GM18867 (cell line): ENCODE data around the gene MTREX.

Experiments used
- ATAC-seq: cut with Tn5 transposase; IDR thresholded peaks from one replicate; pipeline ENCODE4 v1.9.1; 2021; ENCODE audit warnings: mild to moderate bottlenecking, moderate library complexity; ENCODE audit not compliant: unreplicated experiment

MTREX gene

GRCh38 chr5:55377810-55378209 is 70.0 kb downstream of the MTREX start:
- no peak for ATAC-seq

- no peak for ATAC-seq
These were observed 75.5 kb downstream of the MTREX start for GRCh38 chr5:55383254-55383653.

- no peak for ATAC-seq
These were observed 76.3 kb downstream of the MTREX start for GRCh38 chr5:55384072-55384471.

GRCh38 chr5:55385227-55385626 is 77.4 kb downstream of the MTREX start:
- no peak for ATAC-seq

- ATAC-seq, result no peak
These were observed 78.1 kb downstream of the MTREX start for GRCh38 chr5:55385846-55386245.

- ATAC-seq, result no peak
These were observed 78.6 kb downstream of the MTREX start for GRCh38 chr5:55386356-55386755.

- ATAC-seq, result no peak
These were observed 80.1 kb downstream of the MTREX start for GRCh38 chr5:55387865-55388264.

- ATAC-seq, result no peak
These were observed 83.9 kb downstream of the MTREX start for GRCh38 chr5:55391707-55392106.

- ATAC-seq, result no peak
These were observed 84.9 kb downstream of the MTREX start for GRCh38 chr5:55392669-55393068.

GRCh38 chr5:55393501-55394175 is 85.8 kb downstream of the MTREX start:
- ATAC-seq, result no peak

- ATAC-seq, result no peak
These were observed 94.4 kb downstream of the MTREX start for GRCh38 chr5:55402199-55402598.

- no peak for ATAC-seq
These were observed 98.5 kb downstream of the MTREX start for GRCh38 chr5:55406292-55406691.

GRCh38 chr5:55407059-55407684 is 99.4 kb downstream of the MTREX start:
- ATAC-seq, result no peak

GRCh38 chr5:55407984-55408383 is 100.2 kb downstream of the MTREX start:
- no peak for ATAC-seq

GRCh38 chr5:55409775-55410174 is 102.0 kb downstream of the MTREX start:
- ATAC-seq, result no peak

GRCh38 chr5:55410845-55411244 is 103.1 kb downstream of the MTREX start:
- no peak for ATAC-seq

GRCh38 chr5:55411876-55412275 is 104.1 kb downstream of the MTREX start:
- no peak for ATAC-seq

GRCh38 chr5:55413644-55414043 is 105.9 kb downstream of the MTREX start:
- no peak for ATAC-seq

GRCh38 chr5:55415071-55415470 is 107.3 kb downstream of the MTREX start:
- no peak for ATAC-seq

- no peak for ATAC-seq
These were observed 108.5 kb downstream of the MTREX start for GRCh38 chr5:55416306-55416705.

- no peak for ATAC-seq
These were observed 111.5 kb downstream of the MTREX start for GRCh38 chr5:55418994-55419968.
